Transverse colon (tissue), 4 donors: ENCODE data around the gene SYNPO2.

Source experiments
- CTCF ChIP-seq, 5 experiments: fragments of 200-600 bp in 3 of 5; fragments of 450-650 bp in 2 of 5; sonication (generic) in 3 of 5; IDR thresholded peaks; 1 replicate in 2 of 5; 2 replicates in 3 of 5; pipeline ENCODE4 v1.5.1; 2016 to 2017; ENCODE audit warnings: antibody characterized with exemption in 5 of 5, inconsistent platforms in 3 of 5, mild to moderate bottlenecking in 2 of 5, moderate library complexity in 1 of 5
- POLR2A ChIP-seq: fragments of 450-650 bp; IDR thresholded peaks from one replicate; pipeline ENCODE4 v1.6.1; 2016; ENCODE audit warnings: antibody characterized with exemption, mild to moderate bottlenecking, moderate library complexity
- POLR2AphosphoS5 ChIP-seq, 3 donors: sonication (generic); formaldehyde crosslinking; IDR thresholded peaks; one replicate each; pipeline ENCODE4 v1.6.1; 2016; ENCODE audit warnings: antibody characterized with exemption in 3 of 3

GRCh38 chr4:119010909-119011606 lies 122.4 kb downstream of the SYNPO2 start:
- TF ChIP-seq CTCF (IDR thresholded peaks at IDR 0.05) (no peak), POLR2AphosphoS5 (IDR thresholded peaks at IDR 0.05) (peak in 1 of 3 donors; percentile 19), POLR2A (no peak)
